ENCODE data around the gene SUPT5H. TPM values are rescaled to one million over a fixed set of nuclear protein-coding genes. Genes with fewer than 3 reads are reported as not detected.

SUPT5H gene
- total and polyA plus RNA-seq, 2 of the 13 experiments (the other 11 are each of a cell fraction or from before 2014, with no cell fraction given) = 48.2 to 51.7 TPM

DNA sequence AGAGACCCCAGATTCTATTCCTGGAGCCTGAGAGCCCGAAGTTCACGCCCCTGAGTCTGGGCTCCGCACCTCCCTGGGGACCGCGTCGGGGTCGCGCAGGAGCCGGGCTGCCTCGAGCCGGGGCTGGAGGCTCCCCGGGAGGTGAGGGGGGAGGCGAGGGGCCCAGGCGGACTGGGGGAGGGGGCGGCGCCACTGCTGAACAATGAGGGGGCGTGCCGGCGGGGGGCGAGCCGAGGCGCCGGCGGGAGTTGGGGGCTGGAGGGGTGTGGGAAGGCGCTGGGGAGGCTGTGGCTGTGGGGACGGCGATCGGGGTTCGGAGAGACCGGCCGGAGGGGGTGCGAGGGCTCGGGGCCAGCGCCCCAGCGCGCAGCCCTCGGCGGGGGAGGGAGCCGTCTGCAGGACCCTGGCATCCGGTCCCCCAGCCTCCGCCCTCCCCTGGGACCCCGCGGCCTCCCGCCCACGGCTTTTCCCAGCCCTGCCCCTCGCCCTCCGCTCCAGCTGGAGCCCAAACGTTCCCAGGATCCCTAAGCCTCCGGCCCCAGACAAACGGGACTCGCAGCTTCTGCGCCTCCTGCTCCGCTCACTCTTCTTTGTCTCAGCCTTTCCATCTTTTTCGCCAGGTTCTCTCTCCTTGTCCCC is 32.0 kb upstream of the SUPT5H start:
- BruUV-seq (replicated peaks) = no TSS peak
- no peak for DNase-seq (ENCODE audit: low spot score)
- no peak for ATAC-seq
- 7% methylated on average over 17 of the region's 54 CpGs for WGBS (ENCODE audit: low lambda C conversion rate)
- Histone ChIP-seq H4K20me1 (ENCODE audit: insufficient read depth, low read length) (peaks cover 5% of the 10 kb centered on the region; the same call in 1 of the 2 replicates), H3K27ac (ENCODE audit: extremely low read length, insufficient read depth, low read length) (peak overlapping the region; percentile 62), H3K4me2 (ENCODE audit: low read depth, low read length) (peak overlapping the region; percentile 88), H3K4me1 (ENCODE audit: insufficient read depth, low read length) (peaks cover 54% of the 10 kb centered on the region), H3K4me3 (replicated peaks in 1 of 3; ENCODE audit: insufficient read depth in 1 of 3, low read depth in 2 of 3, low read length in 3 of 3) (peak overlapping the region; percentile 65 to 97 (median 95)), H3K9ac (ENCODE audit: insufficient read depth, low read depth, low read length) (peak overlapping the region; percentile 76), H3K79me2 (ENCODE audit: insufficient read depth, low read length) (peaks cover 22% of the 10 kb centered on the region), H3K36me3 (replicated peaks in 1 of 2; ENCODE audit: control insufficient read depth in 1 of 2, insufficient read depth in 2 of 2, low read length in 2 of 2) (peaks cover 0 to 3% of the 10 kb centered on the region in 2 experiments; a peak in 1 of 5 replicates), H3K27me3 (ENCODE audit: control insufficient read depth in 1 of 2, insufficient read depth in 2 of 2, low read length in 2 of 2) (no peaks in the 10 kb centered on the region), H2AFZ (ENCODE audit: low read length) (no peak overlapping the region), H3K9me3 (ENCODE audit: low read length) (no peaks in the 10 kb centered on the region)
- POLR2A ChIA-PET = interaction anchor here (1.3 to 4.2 kb wide), 7 partner anchors 12 to 27 kb away, joined by 4 to 47 read pairs (median 14); partner anchors contain the start of genes MED29, PAF1 and RPS16
- CTCF ChIA-PET (ENCODE audit: low intra/inter-chr PET ratio, low total read pairs) = interaction anchor here (1.1 to 5.1 kb wide), 3 partner anchors 16 to 71 kb away, joined by 3 to 127 read pairs (median 4); partner anchors contain the start of gene SAMD4B
- intact Hi-C loops (cut with micrococcal nuclease; ENCODE audit: unreplicated experiment) = loop anchor here (5.0 to 10.0 kb wide), 3 partner anchors 71 to 291 kb away; partner anchors contain the start of genes EID2B and SAMD4B
- in situ Hi-C loops (cut with HindIII; ENCODE audit: extremely low pct_ligation_motif_present, low pct_unique_long_range_greater_than_20kb) = no loop called here
- FAIRE-seq = no peak
- TF ChIP-seq SRSF9 (IDR thresholded peaks at IDR 0.05; ENCODE audit: borderline replicate concordance, insufficient read depth, low read depth, low read length, poor library complexity, severe bottlenecking) (no peak), ETV5 (CRISPR knock-in tag; IDR thresholded peaks at IDR 0.05; ENCODE audit: borderline replicate concordance) (peak; percentile 36; the same call in 1 of the 2 replicates), ETV6 (CRISPR knock-in tag; conservative IDR thresholded peaks at IDR 0.05) (peak; percentile 60; the same call in 1 of the 2 replicates), MYC (CRISPR knock-in tag; IDR thresholded peaks at IDR 0.05; ENCODE audit: borderline replicate concordance) (0 out of 2 replicates have a peak, but pooled peaks have one; percentile 17), KDM2A (CRISPR knock-in tag; IDR thresholded peaks at IDR 0.05; ENCODE audit: borderline replicate concordance, low read depth) (peak; percentile 39; the same call in 1 of the 2 replicates), ZBTB3 (CRISPR knock-in tag; IDR thresholded peaks at IDR 0.05; ENCODE audit: borderline replicate concordance, low read depth) (0 out of 2 replicates have a peak, but pooled peaks have one; percentile 10), MXI1 (IDR thresholded peaks at IDR 0.05; ENCODE audit: borderline replicate concordance, low read depth, low read length) (0 out of 3 replicates have a peak, but pooled peaks have one; percentile 9), ZC3H13 (CRISPR knock-in tag; IDR thresholded peaks at IDR 0.05) (peak; percentile 58; the same call in 1 of the 2 replicates), GABPB1 (CRISPR knock-in tag; IDR thresholded peaks at IDR 0.05) (peak; percentile 61; the same call in 1 of the 2 replicates), HDAC2 (CRISPR knock-in tag; IDR thresholded peaks at IDR 0.05) (0 out of 2 replicates have a peak, but pooled peaks have one; percentile 16), DR1 (CRISPR knock-in tag; IDR thresholded peaks at IDR 0.05) (no peak), SIN3A (IDR thresholded peaks at IDR 0.05; ENCODE audit: borderline replicate concordance, low read depth, low read length) (peak; percentile 55; the same call in 1 of the 2 replicates), MLLT10 (CRISPR knock-in tag; IDR thresholded peaks at IDR 0.05) (no peak), ZNF589 (CRISPR knock-in tag; conservative IDR thresholded peaks at IDR 0.05) (no peak)
- TF ChIP-seq, protein P1, sequence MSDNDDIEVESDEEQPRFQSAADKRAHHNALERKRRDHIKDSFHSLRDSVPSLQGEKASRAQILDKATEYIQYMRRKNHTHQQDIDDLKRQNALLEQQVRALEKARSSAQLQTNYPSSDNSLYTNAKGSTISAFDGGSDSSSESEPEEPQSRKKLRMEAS (IDR thresholded peaks at IDR 0.05) = no peak
- TF ChIP-seq, protein P2, sequence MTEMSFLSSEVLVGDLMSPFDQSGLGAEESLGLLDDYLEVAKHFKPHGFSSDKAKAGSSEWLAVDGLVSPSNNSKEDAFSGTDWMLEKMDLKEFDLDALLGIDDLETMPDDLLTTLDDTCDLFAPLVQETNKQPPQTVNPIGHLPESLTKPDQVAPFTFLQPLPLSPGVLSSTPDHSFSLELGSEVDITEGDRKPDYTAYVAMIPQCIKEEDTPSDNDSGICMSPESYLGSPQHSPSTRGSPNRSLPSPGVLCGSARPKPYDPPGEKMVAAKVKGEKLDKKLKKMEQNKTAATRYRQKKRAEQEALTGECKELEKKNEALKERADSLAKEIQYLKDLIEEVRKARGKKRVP (CRISPR knock-in tag; IDR thresholded peaks at IDR 0.05) = no peak
- TF ChIP-seq, protein P3, sequence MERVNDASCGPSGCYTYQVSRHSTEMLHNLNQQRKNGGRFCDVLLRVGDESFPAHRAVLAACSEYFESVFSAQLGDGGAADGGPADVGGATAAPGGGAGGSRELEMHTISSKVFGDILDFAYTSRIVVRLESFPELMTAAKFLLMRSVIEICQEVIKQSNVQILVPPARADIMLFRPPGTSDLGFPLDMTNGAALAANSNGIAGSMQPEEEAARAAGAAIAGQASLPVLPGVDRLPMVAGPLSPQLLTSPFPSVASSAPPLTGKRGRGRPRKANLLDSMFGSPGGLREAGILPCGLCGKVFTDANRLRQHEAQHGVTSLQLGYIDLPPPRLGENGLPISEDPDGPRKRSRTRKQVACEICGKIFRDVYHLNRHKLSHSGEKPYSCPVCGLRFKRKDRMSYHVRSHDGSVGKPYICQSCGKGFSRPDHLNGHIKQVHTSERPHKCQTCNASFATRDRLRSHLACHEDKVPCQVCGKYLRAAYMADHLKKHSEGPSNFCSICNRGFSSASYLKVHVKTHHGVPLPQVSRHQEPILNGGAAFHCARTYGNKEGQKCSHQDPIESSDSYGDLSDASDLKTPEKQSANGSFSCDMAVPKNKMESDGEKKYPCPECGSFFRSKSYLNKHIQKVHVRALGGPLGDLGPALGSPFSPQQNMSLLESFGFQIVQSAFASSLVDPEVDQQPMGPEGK (CRISPR knock-in tag; IDR thresholded peaks at IDR 0.05) = peak; percentile 86
